ENCODE data around the gene FBXL4.

Gene FBXL4

GRCh38 chr6:98824162-98824901 is 123.4 kb downstream of the FBXL4 start:
- no peak for DNase-seq

- no peak for DNase-seq
Observed at GRCh38 chr6:98823428-98824161, 124.2 kb downstream of the FBXL4 start.

GRCh38 chr6:98821756-98822405 is 125.9 kb downstream of the FBXL4 start:
- DNase-seq: no peak
